Measurements from ENCODE around the gene SLC35G3.
"Not testable (repeated sequence)": the region's sequence is repeated elsewhere in the genome, so short reads cannot be mapped to it uniquely, and the experiment has no call there.

SLC35G3 gene

GRCh38 chr17:35175638-35176415 is 18.4 kb downstream of the SLC35G3 start:
- no peak for TF ChIP-seq CSRNP3 (CRISPR knock-in tag; IDR thresholded peaks at IDR 0.05)
- no peak for TF ChIP-seq ESRRG (CRISPR knock-in tag; IDR thresholded peaks at IDR 0.05)
- no peak for TF ChIP-seq TCF4 (CRISPR knock-in tag; IDR thresholded peaks at IDR 0.05; ENCODE audit: borderline replicate concordance)
- no peak for TF ChIP-seq ZNF70 (CRISPR knock-in tag; IDR thresholded peaks at IDR 0.05)
- no peak for TF ChIP-seq TOX (CRISPR knock-in tag; IDR thresholded peaks at IDR 0.05; ENCODE audit: borderline replicate concordance)
- TF ChIP-seq OSR1 (CRISPR knock-in tag; IDR thresholded peaks at IDR 0.05) = no peak
- no peak for TF ChIP-seq CREB5 (CRISPR knock-in tag; IDR thresholded peaks at IDR 0.05; ENCODE audit: low read depth)
- no peak for TF ChIP-seq PATZ1 (CRISPR knock-in tag; IDR thresholded peaks at IDR 0.05; ENCODE audit: borderline replicate concordance)
- TF ChIP-seq ZNF8 (CRISPR knock-in tag; IDR thresholded peaks at IDR 0.05) = no peak
- no peak for TF ChIP-seq RARB (CRISPR knock-in tag; IDR thresholded peaks at IDR 0.05)
- no peak for TF ChIP-seq ZC3H10 (CRISPR knock-in tag; IDR thresholded peaks at IDR 0.05)
- ATAC-seq = no peak

- ATAC-seq = no peak
- TF ChIP-seq TSHZ2 (CRISPR knock-in tag; IDR thresholded peaks at IDR 0.05) (no peak), ESRRG (CRISPR knock-in tag; IDR thresholded peaks at IDR 0.05) (no peak), ZC3H10 (CRISPR knock-in tag; IDR thresholded peaks at IDR 0.05) (no peak), ARNTL (CRISPR knock-in tag; IDR thresholded peaks at IDR 0.05; ENCODE audit: borderline replicate concordance, low read depth) (no peak), PATZ1 (CRISPR knock-in tag; IDR thresholded peaks at IDR 0.05; ENCODE audit: borderline replicate concordance) (no peak), OSR1 (CRISPR knock-in tag; IDR thresholded peaks at IDR 0.05) (no peak)
Observed at GRCh38 chr17:35174835-35175334, 19.3 kb downstream of the SLC35G3 start.

GRCh38 chr17:35172321-35172720 is 21.9 kb downstream of the SLC35G3 start:
- ATAC-seq = not testable (repeated sequence)

- ATAC-seq = peak; percentile 16; the same call in 1 of the 3 replicates
- TF ChIP-seq TCF4 (CRISPR knock-in tag; IDR thresholded peaks at IDR 0.05; ENCODE audit: borderline replicate concordance) = no peak
- TF ChIP-seq POU6F1 (CRISPR knock-in tag; IDR thresholded peaks at IDR 0.05; ENCODE audit: borderline replicate concordance, low read depth) = no peak
- TF ChIP-seq ZNF8 (CRISPR knock-in tag; IDR thresholded peaks at IDR 0.05) = no peak
- no peak for TF ChIP-seq GLIS3 (CRISPR knock-in tag; IDR thresholded peaks at IDR 0.05)
- no peak for TF ChIP-seq CREB5 (CRISPR knock-in tag; IDR thresholded peaks at IDR 0.05; ENCODE audit: low read depth)
- TF ChIP-seq TOX (CRISPR knock-in tag; IDR thresholded peaks at IDR 0.05; ENCODE audit: borderline replicate concordance) = no peak
- TF ChIP-seq ZC3H10 (CRISPR knock-in tag; IDR thresholded peaks at IDR 0.05) = no peak
- TF ChIP-seq ISL1 (CRISPR knock-in tag; IDR thresholded peaks at IDR 0.05) = no peak
- TF ChIP-seq ZNF565 (CRISPR knock-in tag; conservative IDR thresholded peaks at IDR 0.05; ENCODE audit: low read depth) = no peak
- no peak for TF ChIP-seq CSDC2 (CRISPR knock-in tag; IDR thresholded peaks at IDR 0.05)
- TF ChIP-seq ZFP3 (CRISPR knock-in tag; IDR thresholded peaks at IDR 0.05) = no peak
- no peak for TF ChIP-seq PATZ1 (CRISPR knock-in tag; IDR thresholded peaks at IDR 0.05; ENCODE audit: borderline replicate concordance)
Observed at GRCh38 chr17:35171834-35172233, 22.4 kb downstream of the SLC35G3 start.
